Suprapubic skin (tissue), 4 donors: ENCODE results near the gene APOE. TPM values are rescaled to one million over a fixed set of nuclear protein-coding genes. Genes with fewer than 3 reads are reported as not detected.

Source experiments
- DNase-seq, 2 donors: peaks; one replicate each; pipeline ENCODE4 v3.0.0-alpha.2; 2019; ENCODE audit warnings: low spot score in 2 of 2
- H3K27ac ChIP-seq: fragments of 200-600 bp; sonication (generic); one replicate; pipeline ENCODE4 v1.5.1; 2019
- H3K27me3 ChIP-seq: fragments of 200-600 bp; sonication (generic); one replicate; pipeline ENCODE4 v1.5.1; 2019
- H3K36me3 ChIP-seq: fragments of 200-600 bp; sonication (generic); one replicate; pipeline ENCODE4 v1.5.1; 2019
- H3K4me1 ChIP-seq: fragments of 200-600 bp; sonication (generic); one replicate; pipeline ENCODE4 v1.5.1; 2019
- H3K4me3 ChIP-seq: fragments of 200-600 bp; sonication (generic); one replicate; pipeline ENCODE4 v1.5.1; 2019; ENCODE audit warnings: mild to moderate bottlenecking
- H3K9me3 ChIP-seq: fragments of 200-600 bp; sonication (generic); one replicate; pipeline ENCODE4 v1.5.1; 2019
- EP300 ChIP-seq: sonication (generic); formaldehyde crosslinking; IDR thresholded peaks from one replicate; pipeline ENCODE4 v1.6.1; 2017; ENCODE audit warnings: antibody characterized with exemption
- POLR2A ChIP-seq, 2 donors: fragments of 450-650 bp; IDR thresholded peaks; one replicate each; pipeline ENCODE4 v1.6.1; 2017; ENCODE audit warnings: antibody characterized with exemption in 2 of 2, mild to moderate bottlenecking in 2 of 2, moderate library complexity in 2 of 2
- POLR2AphosphoS5 ChIP-seq, 3 donors: sonication (generic); formaldehyde crosslinking; IDR thresholded peaks; one replicate each; pipeline ENCODE4 v1.6.1; 2017; ENCODE audit warnings: antibody characterized with exemption in 3 of 3
- WGBS: methylation state at CpG from one replicate; pipeline ENCODE4 v1.1.5; 2018; 5-methylcytosine and 5-hydroxymethylcytosine counted together
- total RNA-seq, 4 donors: library from RNA; depleted of rRNA; stranded (reverse); fragments of >200 nt; gene quantifications; one replicate each; pipeline ENCODE4 v1.1.0, GENCODE V29; 2016
- TF ChIP-seq, protein P1 (sequence below), 2 donors: fragments of 200-600 bp in 1 of 2; fragments of 450-650 bp in 1 of 2; sonication (generic) in 1 of 2; IDR thresholded peaks; one replicate each; pipeline ENCODE4 v1.5.1; 2016 to 2019; ENCODE audit warnings: antibody characterized with exemption in 2 of 2, mild to moderate bottlenecking in 1 of 2, moderate library complexity in 1 of 2

APOE gene
- total RNA-seq, 4 donors from 2014 or later = 418 to 859 (median 594) TPM

GRCh38 chr19:44957526-44957925, 51.9 kb downstream of the APOE start:
- H3K4me3 ChIP-seq = no peak overlapping the region
- no peaks in the 10 kb centered on the region for H3K9me3 ChIP-seq
- peaks cover 43% of the 10 kb centered on the region for H3K4me1 ChIP-seq
- H3K27ac ChIP-seq = no peak overlapping the region
- TF ChIP-seq POLR2AphosphoS5 (IDR thresholded peaks at IDR 0.05) (no peak), POLR2A (IDR thresholded peaks at IDR 0.05) (no peak), EP300 (no peak)
- TF ChIP-seq, protein P1, sequence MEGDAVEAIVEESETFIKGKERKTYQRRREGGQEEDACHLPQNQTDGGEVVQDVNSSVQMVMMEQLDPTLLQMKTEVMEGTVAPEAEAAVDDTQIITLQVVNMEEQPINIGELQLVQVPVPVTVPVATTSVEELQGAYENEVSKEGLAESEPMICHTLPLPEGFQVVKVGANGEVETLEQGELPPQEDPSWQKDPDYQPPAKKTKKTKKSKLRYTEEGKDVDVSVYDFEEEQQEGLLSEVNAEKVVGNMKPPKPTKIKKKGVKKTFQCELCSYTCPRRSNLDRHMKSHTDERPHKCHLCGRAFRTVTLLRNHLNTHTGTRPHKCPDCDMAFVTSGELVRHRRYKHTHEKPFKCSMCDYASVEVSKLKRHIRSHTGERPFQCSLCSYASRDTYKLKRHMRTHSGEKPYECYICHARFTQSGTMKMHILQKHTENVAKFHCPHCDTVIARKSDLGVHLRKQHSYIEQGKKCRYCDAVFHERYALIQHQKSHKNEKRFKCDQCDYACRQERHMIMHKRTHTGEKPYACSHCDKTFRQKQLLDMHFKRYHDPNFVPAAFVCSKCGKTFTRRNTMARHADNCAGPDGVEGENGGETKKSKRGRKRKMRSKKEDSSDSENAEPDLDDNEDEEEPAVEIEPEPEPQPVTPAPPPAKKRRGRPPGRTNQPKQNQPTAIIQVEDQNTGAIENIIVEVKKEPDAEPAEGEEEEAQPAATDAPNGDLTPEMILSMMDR (IDR thresholded peaks at IDR 0.05) = no peak
- peaks cover 24% of the 10 kb centered on the region for H3K36me3 ChIP-seq
- no peak for DNase-seq
- whole genome bisulfite sequencing = 79% methylated on average over 7 of the region's 7 CpGs
- no peaks in the 10 kb centered on the region for H3K27me3 ChIP-seq

GRCh38 chr19:44958090-44958489, 52.5 kb downstream of the APOE start:
- 80% methylated on average over 9 of the region's 9 CpGs for WGBS
- H3K9me3 ChIP-seq = no peaks in the 10 kb centered on the region
- DNase-seq = no peak
- H3K27ac ChIP-seq = no peak overlapping the region
- TF ChIP-seq POLR2A (IDR thresholded peaks at IDR 0.05) (no peak), EP300 (no peak), POLR2AphosphoS5 (IDR thresholded peaks at IDR 0.05) (no peak)
- TF ChIP-seq, protein P1 (IDR thresholded peaks at IDR 0.05) = no peak
- H3K4me3 ChIP-seq = no peak overlapping the region
- H3K4me1 ChIP-seq = peaks cover 43% of the 10 kb centered on the region
- no peaks in the 10 kb centered on the region for H3K27me3 ChIP-seq
- peaks cover 27% of the 10 kb centered on the region for H3K36me3 ChIP-seq

Other genes with a start within 250 kb of the APOE start
- gene CEACAM19, start 234.3 kb upstream of the APOE start, total RNA-seq = 10 to 100 TPM in 1 of 4 donors, 1 to 10 TPM in 3; 5.7 to 11.7 (median 8.4) TPM
- gene CEACAM16, start 206.6 kb upstream of the APOE start, total RNA-seq = not detected
- gene BCL3, start 157.1 kb upstream of the APOE start, total RNA-seq = 10 to 100 TPM; 13.9 to 29.1 (median 17.9) TPM
- 10 to 100 TPM; 60.4 to 94.4 (median 65.7) TPM for gene CBLC, start 127.9 kb upstream of the APOE start, total RNA-seq
- 10 to 100 TPM; 27.4 to 67.5 (median 50.8) TPM for gene BCAM, start 96.7 kb upstream of the APOE start, total RNA-seq
- 10 to 100 TPM; 56.2 to 78.2 (median 67.5) TPM for gene NECTIN2, start 59.5 kb upstream of the APOE start, total RNA-seq
- 10 to 100 TPM; 32.7 to 51.9 (median 47.1) TPM for gene TOMM40, start 14.5 kb upstream of the APOE start, total RNA-seq
- 10 to 100 TPM; 38.6 to 58.3 (median 47.7) TPM for gene APOC1, start 8.8 kb downstream of the APOE start, total RNA-seq
- not detected for gene APOC4, start 36.4 kb downstream of the APOE start, total RNA-seq
- gene APOC2, start 40.3 kb downstream of the APOE start, total RNA-seq = 1 to 10 TPM in 2 of 4 donors, not detected in 2; 2.7 to 9.7 TPM
- gene CLPTM1, start 49.6 kb downstream of the APOE start, total RNA-seq = 100 to 1,000 TPM in 2 of 4 donors, 10 to 100 TPM in 2; 86.2 to 137 (median 97.5) TPM
- 10 to 100 TPM in 2 of 4 donors, 1 to 10 TPM in 2; 1.4 to 16.5 (median 10.6) TPM for gene RELB, start 95.7 kb downstream of the APOE start, total RNA-seq
- 100 to 1,000 TPM in 1 of 4 donors, 10 to 100 TPM in 3; 55.3 to 135 (median 84.3) TPM for gene CLASRP, start 133.2 kb downstream of the APOE start, total RNA-seq
- gene ZNF296, start 170.7 kb downstream of the APOE start, total RNA-seq = 1 to 10 TPM; 4.3 to 5.8 (median 4.9) TPM
- 10 to 100 TPM; 18.8 to 29.8 (median 20.5) TPM for gene GEMIN7, start 173.5 kb downstream of the APOE start, total RNA-seq
- gene PPP1R37, start 187.4 kb downstream of the APOE start, total RNA-seq = 10 to 100 TPM; 24.6 to 43.1 (median 33.5) TPM